Breast epithelium (tissue), 4 donors: Measurements from ENCODE around the gene SCGB3A2. TPM values are rescaled to one million over a fixed set of nuclear protein-coding genes. Genes with fewer than 3 reads are reported as not detected.
A peak's percentile ranks its signal among the peaks of the same experiment; 100 is the strongest.

Experiments
- DNase-seq, 2 donors: peaks; one replicate each; pipeline ENCODE4 v3.0.0-alpha.2; 2019; ENCODE audit warnings: low spot score in 2 of 2
- H3K27ac ChIP-seq, 2 donors: fragments of 200-600 bp; sonication (generic) in 1 of 2; one replicate each; pipeline ENCODE4 v1.5.1; 2016 to 2019; ENCODE audit warnings: mild to moderate bottlenecking in 1 of 2
- H3K27me3 ChIP-seq, 2 donors: fragments of 200-600 bp; sonication (generic) in 1 of 2; one replicate each; pipeline versions ENCODE4 v1.5.1 to v1.6.0; 2017 to 2019; ENCODE audit warnings: control low read depth in 1 of 2, mild to moderate bottlenecking in 1 of 2
- H3K36me3 ChIP-seq: fragments of 200-600 bp; one replicate; pipeline ENCODE4 v1.5.1; 2019
- H3K4me1 ChIP-seq, 2 donors: fragments of 200-600 bp; sonication (generic); one replicate each; pipeline ENCODE4 v1.5.1; 2016 to 2019; ENCODE audit warnings: control low read depth in 1 of 2
- H3K4me3 ChIP-seq, 3 donors: fragments of 200-600 bp; sonication (generic); 1 replicate in 2 of 3; 2 replicates in 1 of 3; pipeline ENCODE4 v1.5.1; 2016 to 2019; ENCODE audit warnings: mild to moderate bottlenecking in 3 of 3, moderate library complexity in 2 of 3
- H3K9me3 ChIP-seq, 2 donors: fragments of 200-600 bp; sonication (generic) in 1 of 2; one replicate each; pipeline ENCODE4 v1.5.1; 2016 to 2019; ENCODE audit warnings: control low read depth in 1 of 2
- POLR2A ChIP-seq: fragments of 450-650 bp; IDR thresholded peaks from one replicate; pipeline ENCODE4 v1.6.1; 2016; ENCODE audit warnings: antibody characterized with exemption, mild to moderate bottlenecking, moderate library complexity
- POLR2AphosphoS5 ChIP-seq, 3 donors: sonication (generic); formaldehyde crosslinking; IDR thresholded peaks; one replicate each; pipeline ENCODE4 v1.6.1; 2017; ENCODE audit warnings: antibody characterized with exemption in 3 of 3
- intact Hi-C: fragments of 100-400 bp; cut with DNase I; formaldehyde crosslinking; loops from one replicate; pipeline ENCODE4 v1.15.1; 2023; ENCODE audit warnings: low total_unique reads
- total RNA-seq, 3 donors: library from RNA; depleted of rRNA; stranded (reverse); fragments of >200 nt; gene quantifications; one replicate each; pipeline ENCODE4 v1.1.0, GENCODE V29; 2016
- TF ChIP-seq, protein P1 (sequence below), 3 donors: fragments of 450-650 bp; IDR thresholded peaks; one replicate each; pipeline ENCODE4 v1.5.1; 2016 to 2017; ENCODE audit warnings: antibody characterized with exemption in 3 of 3, mild to moderate bottlenecking in 3 of 3, moderate library complexity in 3 of 3

Gene SCGB3A2
- total RNA-seq, 3 donors from 2014 or later = not detected

DNA sequence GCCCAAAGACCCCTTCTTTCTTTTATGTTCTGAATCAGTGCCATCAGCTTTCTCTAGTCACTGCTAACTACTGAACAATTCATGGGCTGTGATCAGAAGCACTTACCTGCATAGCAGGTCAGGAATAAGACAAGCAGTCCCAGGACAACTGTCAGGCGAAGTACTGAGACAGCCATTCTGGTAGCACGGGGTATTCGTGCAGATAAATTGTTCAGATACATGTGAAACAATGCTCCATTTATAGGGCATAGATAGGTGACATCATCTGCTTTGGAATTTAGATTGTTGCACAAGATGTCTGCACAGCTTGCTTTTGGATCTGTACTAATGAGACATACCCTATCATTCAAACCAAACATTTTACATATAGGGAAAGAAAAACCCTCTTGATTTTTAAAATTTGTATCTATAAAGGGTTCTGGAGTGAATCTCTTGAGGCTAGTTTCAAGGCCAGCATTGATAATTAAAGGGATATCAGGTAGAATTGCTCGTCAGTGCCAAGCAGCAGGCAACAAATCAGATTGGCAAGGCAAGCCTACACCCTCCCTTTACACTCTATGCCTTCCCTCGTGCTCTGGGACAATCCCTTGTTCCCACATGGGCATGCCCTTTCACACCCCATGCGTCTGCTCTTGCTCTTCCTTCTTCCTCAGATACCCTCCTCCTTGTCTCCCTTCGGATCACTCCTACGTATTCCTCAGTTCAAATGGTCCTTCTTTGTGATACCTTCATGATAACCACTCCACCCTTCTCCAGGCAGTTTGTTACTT lies 28.0 kb downstream of the SCGB3A2 start, which contains the start of gene C5orf46:
TSS of gene C5orf46 (minus strand) at position 213 of the 770 bp plus-strand sequence. CDS start at position 176, 37 bp downstream.
- no peaks in the 10 kb centered on the region for H3K9me3 ChIP-seq
- no peak within 1 kb of the TSS for H3K4me3 ChIP-seq
- TF ChIP-seq POLR2A = no peak
- TF ChIP-seq, protein P1, sequence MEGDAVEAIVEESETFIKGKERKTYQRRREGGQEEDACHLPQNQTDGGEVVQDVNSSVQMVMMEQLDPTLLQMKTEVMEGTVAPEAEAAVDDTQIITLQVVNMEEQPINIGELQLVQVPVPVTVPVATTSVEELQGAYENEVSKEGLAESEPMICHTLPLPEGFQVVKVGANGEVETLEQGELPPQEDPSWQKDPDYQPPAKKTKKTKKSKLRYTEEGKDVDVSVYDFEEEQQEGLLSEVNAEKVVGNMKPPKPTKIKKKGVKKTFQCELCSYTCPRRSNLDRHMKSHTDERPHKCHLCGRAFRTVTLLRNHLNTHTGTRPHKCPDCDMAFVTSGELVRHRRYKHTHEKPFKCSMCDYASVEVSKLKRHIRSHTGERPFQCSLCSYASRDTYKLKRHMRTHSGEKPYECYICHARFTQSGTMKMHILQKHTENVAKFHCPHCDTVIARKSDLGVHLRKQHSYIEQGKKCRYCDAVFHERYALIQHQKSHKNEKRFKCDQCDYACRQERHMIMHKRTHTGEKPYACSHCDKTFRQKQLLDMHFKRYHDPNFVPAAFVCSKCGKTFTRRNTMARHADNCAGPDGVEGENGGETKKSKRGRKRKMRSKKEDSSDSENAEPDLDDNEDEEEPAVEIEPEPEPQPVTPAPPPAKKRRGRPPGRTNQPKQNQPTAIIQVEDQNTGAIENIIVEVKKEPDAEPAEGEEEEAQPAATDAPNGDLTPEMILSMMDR (IDR thresholded peaks at IDR 0.05) = no peak
- peak in 1 of 3 donors; percentile 6 for TF ChIP-seq POLR2AphosphoS5 (IDR thresholded peaks at IDR 0.05)
- H3K27ac ChIP-seq = peak within 1 kb of the TSS; percentile 39 to 56
- no peaks in the 10 kb centered on the region for H3K36me3 ChIP-seq
- intact Hi-C loops = no loop called here
- no peaks in the 10 kb centered on the region for H3K27me3 ChIP-seq
- no peaks in the 10 kb centered on the region for H3K4me1 ChIP-seq
- no peak for DNase-seq

DNA sequence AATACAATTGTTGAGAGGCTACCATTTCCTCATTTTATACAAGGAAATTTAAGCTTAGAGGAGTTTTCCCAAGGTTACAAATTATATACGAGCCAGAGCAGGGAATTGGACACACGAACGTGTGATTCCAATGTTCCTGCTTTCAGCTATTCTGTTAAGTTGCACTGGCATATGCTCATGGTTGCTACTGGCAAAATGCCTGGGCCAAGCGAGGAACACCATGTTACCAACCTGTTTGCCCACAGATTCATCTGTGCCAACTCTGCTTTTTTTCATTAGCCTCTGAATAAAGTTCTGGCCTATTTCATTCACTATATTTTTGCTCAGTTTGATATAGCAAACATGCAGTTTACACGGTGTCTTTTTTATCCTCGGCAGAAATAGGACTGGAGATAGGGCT lies 32.9 kb downstream of the SCGB3A2 start:
- Histone ChIP-seq H3K27me3 (no peaks in the 10 kb centered on the region), H3K27ac (peak overlapping the region in 1 of 2 donors; percentile 44), H3K36me3 (no peaks in the 10 kb centered on the region), H3K9me3 (no peaks in the 10 kb centered on the region), H3K4me1 (no peaks in the 10 kb centered on the region), H3K4me3 (no peak overlapping the region)
- intact Hi-C loops = no loop called here
- DNase-seq = peak; percentile 80 to 81
- TF ChIP-seq POLR2AphosphoS5 (IDR thresholded peaks at IDR 0.05) (peak in 1 of 3 donors; percentile 55), POLR2A (no peak)

DNA sequence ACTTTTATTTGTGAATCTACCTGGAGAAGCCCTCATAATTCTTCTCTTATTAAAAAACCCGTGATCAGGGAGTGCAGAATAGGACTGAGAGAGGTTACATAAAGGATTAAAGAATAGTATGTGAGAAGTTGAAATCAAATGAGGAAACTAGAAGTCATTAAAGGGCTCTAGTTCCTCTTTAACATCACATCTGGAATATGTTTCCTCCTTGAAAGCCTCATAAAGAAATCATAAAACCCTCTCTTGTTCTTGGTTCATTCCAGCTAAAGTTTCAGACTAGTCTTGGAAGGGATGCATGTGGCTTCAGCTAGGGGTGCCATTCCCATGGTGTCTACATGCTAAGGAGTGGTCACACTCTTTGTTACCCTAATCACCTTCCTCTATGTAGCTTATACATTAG lies 33.5 kb downstream of the SCGB3A2 start:
- Histone ChIP-seq H3K4me1 (no peaks in the 10 kb centered on the region), H3K27ac (peak overlapping the region in 1 of 2 donors; percentile 44), H3K9me3 (no peaks in the 10 kb centered on the region), H3K27me3 (no peaks in the 10 kb centered on the region), H3K36me3 (no peaks in the 10 kb centered on the region), H3K4me3 (no peak overlapping the region)
- TF ChIP-seq, protein P1 (IDR thresholded peaks at IDR 0.05) = no peak
- no peak for TF ChIP-seq POLR2AphosphoS5 (IDR thresholded peaks at IDR 0.05)
- TF ChIP-seq POLR2A = no peak
- no peak for DNase-seq
- intact Hi-C loops = no loop called here

DNA sequence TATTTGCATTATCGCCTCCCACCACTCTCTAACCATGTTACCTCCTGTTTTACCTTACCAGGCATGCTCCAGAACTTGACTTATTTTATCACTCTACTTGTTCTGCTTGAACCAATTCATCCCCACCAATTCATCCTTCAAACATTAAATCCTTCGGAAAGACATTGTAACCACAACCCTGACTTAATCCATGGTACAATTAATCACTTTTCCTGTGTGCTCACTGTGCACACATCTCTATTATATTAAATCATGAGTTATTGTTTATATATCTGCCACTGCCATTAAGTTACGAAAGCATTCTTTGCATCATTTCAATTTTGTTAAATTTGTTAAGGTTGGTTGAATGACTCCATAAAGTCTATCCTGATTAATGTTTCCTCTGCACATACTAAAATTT lies 35.3 kb downstream of the SCGB3A2 start:
- intact Hi-C loops = no loop called here
- no peak for DNase-seq
- H3K27ac ChIP-seq = no peak overlapping the region
- no peaks in the 10 kb centered on the region for H3K9me3 ChIP-seq
- H3K27me3 ChIP-seq = no peaks in the 10 kb centered on the region
- H3K4me1 ChIP-seq = no peaks in the 10 kb centered on the region
- no peak overlapping the region for H3K4me3 ChIP-seq
- no peak for TF ChIP-seq POLR2A
- TF ChIP-seq, protein P1 (IDR thresholded peaks at IDR 0.05) = no peak
- no peak for TF ChIP-seq POLR2AphosphoS5 (IDR thresholded peaks at IDR 0.05)
- H3K36me3 ChIP-seq = no peaks in the 10 kb centered on the region

DNA sequence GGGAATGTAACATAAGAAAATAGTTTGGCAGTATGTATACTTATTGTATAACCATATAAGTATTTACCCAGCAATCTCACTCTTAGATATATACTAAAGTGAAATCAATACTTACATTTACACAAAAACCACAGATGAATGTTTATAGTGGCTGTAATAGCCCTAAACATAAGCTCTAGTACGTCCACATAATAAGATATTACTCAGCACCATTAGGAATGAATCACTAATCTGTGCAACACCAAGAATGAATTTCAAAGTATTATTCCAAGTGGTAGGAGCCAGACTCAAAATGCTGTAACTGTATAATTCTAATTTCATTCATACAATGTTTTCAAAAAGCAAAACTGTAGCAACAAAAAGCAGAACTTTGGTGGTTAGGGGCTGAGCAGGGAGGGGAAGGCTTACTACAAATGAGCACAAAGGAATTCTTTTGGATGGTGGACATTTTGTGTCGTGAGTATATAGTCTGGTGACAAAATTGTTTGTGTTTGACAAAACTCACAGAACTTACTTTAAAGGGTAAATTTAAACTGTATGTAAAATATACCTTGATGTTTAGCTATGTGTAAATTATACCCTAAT lies 39.7 kb downstream of the SCGB3A2 start:
- intact Hi-C loops = no loop called here
- DNase-seq = no peak
- Histone ChIP-seq H3K27me3 (no peaks in the 10 kb centered on the region), H3K4me1 (no peaks in the 10 kb centered on the region), H3K36me3 (no peaks in the 10 kb centered on the region), H3K27ac (no peak overlapping the region), H3K9me3 (no peaks in the 10 kb centered on the region), H3K4me3 (no peak overlapping the region)
- TF ChIP-seq POLR2AphosphoS5 (IDR thresholded peaks at IDR 0.05) (no peak), POLR2A (no peak)

DNA sequence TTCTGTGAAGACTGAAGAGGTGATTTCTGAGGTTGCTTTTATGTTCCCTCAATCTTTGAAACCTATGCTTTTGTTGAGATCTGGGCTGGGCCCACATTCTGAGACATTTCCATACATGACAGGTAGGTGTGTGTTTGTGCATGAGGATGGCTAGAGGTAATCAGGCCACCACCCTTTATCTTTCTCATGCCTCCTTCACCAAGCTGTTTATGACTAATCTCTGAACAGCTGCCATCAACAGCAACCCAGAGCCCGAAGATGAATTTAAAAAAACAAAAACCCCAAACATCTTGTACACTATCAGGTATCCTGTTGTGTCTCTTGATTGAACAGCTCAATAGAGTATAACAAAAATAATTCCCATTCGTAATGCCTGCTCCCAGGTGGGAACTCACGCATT lies 40.4 kb downstream of the SCGB3A2 start:
- Histone ChIP-seq H3K9me3 (no peaks in the 10 kb centered on the region), H3K36me3 (no peaks in the 10 kb centered on the region), H3K27ac (no peak overlapping the region), H3K27me3 (no peaks in the 10 kb centered on the region), H3K4me3 (no peak overlapping the region), H3K4me1 (no peaks in the 10 kb centered on the region)
- no peak for TF ChIP-seq POLR2A
- no peak for DNase-seq
- intact Hi-C loops = no loop called here
